Activated T-helper 17 cell treated with anti-CD3 and anti-CD28 coated beads, Interleukin-2, amount 50 U/mL, for 72 hours (primary cell): Measurements from ENCODE around the gene OPA1. TPM values are rescaled to one million over a fixed set of nuclear protein-coding genes. Genes with fewer than 3 reads are reported as not detected.
"Not testable (repeated sequence)": the region's sequence is repeated elsewhere in the genome, so short reads cannot be mapped to it uniquely, and the experiment has no call there.

Experiments used
- ATAC-seq: fragments of 150-1000 bp; cut with Tn5 transposase; replicated peaks from 2 replicates; pipeline ENCODE4 v1.10.0; 2021; ENCODE audit warnings: mild to moderate bottlenecking, moderate library complexity
- H3K27ac Mint-ChIP-seq: one replicate; pipeline ENCODE4 v1.8.0; 2022; ENCODE audit warnings: mixed read lengths
- H3K27me3 Mint-ChIP-seq: one replicate; pipeline ENCODE4 v1.8.0; 2022; ENCODE audit warnings: mixed read lengths
- H3K36me3 Mint-ChIP-seq: one replicate; pipeline ENCODE4 v1.8.0; 2022; ENCODE audit warnings: low read depth, mild to moderate bottlenecking, mixed read lengths
- H3K4me1 Mint-ChIP-seq: one replicate; pipeline ENCODE4 v1.8.0; 2022; ENCODE audit warnings: mixed read lengths
- H3K4me3 Mint-ChIP-seq: one replicate; pipeline ENCODE4 v1.8.0; 2022; ENCODE audit warnings: mild to moderate bottlenecking, mixed read lengths
- H3K9me3 Mint-ChIP-seq: one replicate; pipeline ENCODE4 v1.8.0; 2022; ENCODE audit warnings: mixed read lengths
- total RNA-seq, 2 donors: library from RNA; stranded (reverse); gene quantifications; one replicate each; pipeline ENCODE4 v1.2.3, GENCODE V29; 2022

OPA1 gene
- total RNA-seq, 2 donors from 2014 or later: 98.5 to 112 TPM

DNA sequence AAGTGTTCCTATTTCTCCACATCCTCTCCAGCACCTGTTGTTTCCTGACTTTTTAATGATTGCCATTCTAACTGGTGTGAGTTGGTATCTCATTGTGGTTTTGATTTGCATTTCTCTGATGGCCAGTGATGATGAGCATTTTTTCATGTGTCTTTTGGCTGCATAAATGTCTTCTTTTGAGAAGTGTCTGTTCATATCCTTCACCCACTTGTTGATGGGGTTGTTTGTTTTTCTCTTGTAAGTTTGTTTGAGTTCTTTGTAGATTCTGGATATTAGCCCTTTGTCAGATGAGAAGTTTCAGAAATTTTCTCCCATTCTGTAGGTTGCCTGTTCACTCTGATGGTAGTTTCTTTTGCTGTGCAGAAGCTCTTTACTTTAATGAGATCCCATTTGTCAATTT is 13.9 kb downstream of the OPA1 start:
- ATAC-seq, H3K9me3 Mint-ChIP-seq, H3K4me3 Mint-ChIP-seq, H3K27ac Mint-ChIP-seq, H3K27me3 Mint-ChIP-seq: not testable (repeated sequence)
- H3K4me1 Mint-ChIP-seq: peaks cover 14% of the 10 kb centered on the region
- peaks cover 45% of the 10 kb centered on the region for H3K36me3 Mint-ChIP-seq

DNA sequence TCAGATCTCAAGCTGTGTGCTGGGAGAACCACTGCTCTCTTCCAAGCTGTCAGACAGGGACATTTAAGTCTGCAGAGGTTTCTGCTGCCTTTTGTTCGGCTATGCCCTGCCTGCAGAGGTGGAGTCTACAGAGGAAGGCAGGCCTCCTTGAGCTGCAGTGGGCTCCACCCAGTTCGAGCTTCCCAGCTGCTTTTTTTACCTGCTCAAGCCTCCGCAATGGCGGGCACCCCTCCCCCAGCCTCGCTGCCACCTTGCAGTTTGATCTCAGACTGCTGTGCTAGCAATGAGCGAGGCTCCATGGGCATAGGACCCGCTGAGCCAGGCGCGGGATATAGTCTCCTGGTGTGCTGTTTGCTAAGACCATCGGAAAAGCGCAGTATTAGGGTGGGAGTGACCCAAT is 17.5 kb downstream of the OPA1 start:
- not testable (repeated sequence) for H3K4me3 Mint-ChIP-seq, H3K9me3 Mint-ChIP-seq, H3K27me3 Mint-ChIP-seq, H3K27ac Mint-ChIP-seq, ATAC-seq
- Mint-ChIP-seq H3K36me3 (peaks cover 48% of the 10 kb centered on the region), H3K4me1 (peaks cover 27% of the 10 kb centered on the region)

DNA sequence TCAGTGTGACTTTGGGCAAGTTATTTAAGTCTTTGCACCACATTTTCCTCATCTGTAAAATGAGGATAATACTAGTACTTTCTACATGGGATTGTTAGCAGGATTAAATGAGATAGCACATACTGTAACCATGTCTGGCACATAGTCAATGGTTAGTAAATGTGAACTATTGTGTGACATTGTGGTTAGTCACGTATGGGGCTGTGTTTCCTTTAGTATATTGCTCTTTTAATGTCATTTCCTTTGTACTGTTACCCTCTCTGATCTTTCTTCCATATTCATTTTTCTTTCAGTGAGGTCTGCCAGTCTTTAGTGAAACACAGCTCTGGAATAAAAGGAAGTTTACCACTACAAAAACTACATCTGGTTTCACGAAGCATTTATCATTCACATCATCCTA is 21.4 kb downstream of the OPA1 start:
- H3K36me3 Mint-ChIP-seq: peaks cover 81% of the 10 kb centered on the region
- H3K27me3 Mint-ChIP-seq: no peaks in the 10 kb centered on the region
- ATAC-seq: peak; percentile 85
- no peaks in the 10 kb centered on the region for H3K9me3 Mint-ChIP-seq
- H3K4me3 Mint-ChIP-seq: peak overlapping the region; percentile 29
- H3K4me1 Mint-ChIP-seq: peaks cover 18% of the 10 kb centered on the region
- H3K27ac Mint-ChIP-seq: peak overlapping the region; percentile 43

DNA sequence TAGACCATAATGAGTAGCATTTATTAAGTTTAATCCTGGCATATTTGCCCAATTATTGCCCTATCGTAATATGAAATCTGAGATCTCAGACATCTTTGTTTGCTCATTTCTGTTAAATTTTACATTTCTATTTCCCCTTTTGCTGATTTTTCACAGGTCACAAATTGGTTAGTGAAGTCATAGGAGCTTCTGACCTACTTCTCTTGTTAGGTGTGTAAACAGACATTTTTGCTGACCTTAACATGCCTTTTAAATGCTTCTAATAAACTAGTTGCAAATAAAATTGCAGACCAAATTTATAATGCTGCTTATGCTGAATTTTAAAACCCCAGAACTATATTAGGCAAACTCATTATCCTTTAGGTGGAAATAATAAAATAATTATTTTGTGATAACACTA is 24.6 kb downstream of the OPA1 start:
- Mint-ChIP-seq H3K4me1 (peaks cover 25% of the 10 kb centered on the region), H3K27me3 (no peaks in the 10 kb centered on the region), H3K4me3 (no peak overlapping the region), H3K9me3 (no peaks in the 10 kb centered on the region), H3K36me3 (peaks cover 90% of the 10 kb centered on the region), H3K27ac (no peak overlapping the region)
- no peak for ATAC-seq

DNA sequence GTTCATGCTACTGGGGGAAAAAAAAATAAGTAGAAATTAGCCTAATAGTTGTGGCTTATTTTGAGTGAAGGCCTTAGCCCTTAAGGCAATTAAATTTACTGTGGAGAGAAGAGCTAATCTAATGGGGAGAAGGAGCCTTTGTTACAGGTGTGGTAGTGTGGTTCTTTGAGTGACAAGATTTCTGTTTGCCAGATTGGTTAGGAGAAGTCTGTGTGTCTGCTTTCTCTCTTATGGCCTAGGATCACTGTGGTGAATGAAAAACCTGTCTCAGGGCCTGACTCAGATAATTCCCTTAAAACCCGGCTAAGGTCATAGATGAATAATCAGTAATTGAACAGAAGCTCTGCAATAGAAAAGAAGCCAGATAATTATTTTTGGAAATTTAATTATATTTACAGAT is 27.0 kb downstream of the OPA1 start:
- Mint-ChIP-seq H3K27ac (peak overlapping the region; percentile 78), H3K36me3 (peaks cover 91% of the 10 kb centered on the region), H3K9me3 (no peaks in the 10 kb centered on the region), H3K4me3 (peak overlapping the region; percentile 10), H3K4me1 (peaks cover 12% of the 10 kb centered on the region), H3K27me3 (no peaks in the 10 kb centered on the region)
- ATAC-seq: peak; percentile 65

DNA sequence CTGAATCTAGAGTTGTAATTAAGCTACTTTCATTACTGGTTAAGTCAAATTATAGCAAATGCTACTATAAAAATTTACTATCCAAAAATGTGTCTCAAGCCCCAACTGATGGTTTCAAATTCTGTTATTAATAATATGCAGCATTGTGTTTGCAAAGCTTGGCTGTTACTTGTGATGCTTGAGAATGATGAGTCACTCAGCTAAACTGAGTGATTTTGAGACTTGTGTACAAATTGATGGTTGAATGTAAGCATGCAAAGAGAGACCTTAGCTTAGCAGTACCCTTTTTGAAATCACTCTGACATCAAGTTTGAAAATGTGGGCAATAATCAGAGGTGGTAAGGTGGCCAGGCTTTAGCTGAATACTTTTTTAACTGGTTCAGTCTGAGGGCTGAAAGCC is 27.6 kb downstream of the OPA1 start:
- H3K27ac Mint-ChIP-seq: peak overlapping the region; percentile 78
- H3K36me3 Mint-ChIP-seq: peaks cover 86% of the 10 kb centered on the region
- H3K27me3 Mint-ChIP-seq: no peaks in the 10 kb centered on the region
- H3K9me3 Mint-ChIP-seq: no peaks in the 10 kb centered on the region
- H3K4me1 Mint-ChIP-seq: peaks cover 12% of the 10 kb centered on the region
- peak overlapping the region; percentile 10 for H3K4me3 Mint-ChIP-seq
- peak; percentile 95 for ATAC-seq

DNA sequence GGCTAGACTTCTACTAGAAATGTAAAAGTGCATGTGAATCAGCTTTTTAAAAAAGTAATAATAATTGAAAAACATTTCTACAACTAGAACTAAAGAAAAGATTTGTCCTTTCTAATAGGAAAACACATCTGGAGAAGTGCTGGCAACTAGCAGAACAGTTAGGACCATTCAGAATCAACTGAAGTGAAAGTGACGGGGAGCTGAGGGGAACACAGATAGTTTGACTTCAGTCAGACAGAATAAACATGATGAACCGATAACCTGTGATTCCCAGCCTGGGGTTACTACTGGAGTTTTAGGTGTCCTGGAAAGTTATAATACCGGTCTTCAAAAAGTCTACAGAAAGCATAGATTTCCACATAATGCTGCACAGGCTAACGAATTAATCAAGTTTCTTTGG is 28.1 kb downstream of the OPA1 start:
- Mint-ChIP-seq H3K27ac (peak overlapping the region; percentile 78), H3K27me3 (no peaks in the 10 kb centered on the region), H3K4me3 (peak overlapping the region; percentile 10), H3K36me3 (peaks cover 86% of the 10 kb centered on the region), H3K9me3 (no peaks in the 10 kb centered on the region), H3K4me1 (peaks cover 12% of the 10 kb centered on the region)
- no peak for ATAC-seq

DNA sequence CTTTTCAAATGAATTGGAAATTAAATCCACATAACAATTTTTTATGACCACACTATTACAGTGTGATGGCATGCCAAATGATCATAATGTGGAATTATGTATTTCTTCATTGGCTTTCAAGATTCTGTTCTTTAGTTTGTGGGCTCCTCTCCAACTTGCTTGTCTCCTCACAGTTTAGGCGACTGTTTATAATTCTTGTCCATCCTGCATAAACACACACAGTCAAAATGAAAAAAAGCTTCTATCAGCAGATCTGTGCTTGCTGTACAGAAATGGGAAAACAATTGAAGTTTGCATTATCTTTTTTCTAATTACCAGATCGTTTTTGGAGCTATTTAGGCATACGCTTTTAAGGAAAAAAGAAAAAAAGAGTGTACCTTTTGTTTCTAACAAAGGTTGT is 37.0 kb downstream of the OPA1 start:
- no peak overlapping the region for H3K27ac Mint-ChIP-seq
- ATAC-seq: no peak
- H3K9me3 Mint-ChIP-seq: no peaks in the 10 kb centered on the region
- H3K4me3 Mint-ChIP-seq: no peak overlapping the region
- peaks cover 79% of the 10 kb centered on the region for H3K36me3 Mint-ChIP-seq
- no peaks in the 10 kb centered on the region for H3K4me1 Mint-ChIP-seq
- H3K27me3 Mint-ChIP-seq: no peaks in the 10 kb centered on the region

DNA sequence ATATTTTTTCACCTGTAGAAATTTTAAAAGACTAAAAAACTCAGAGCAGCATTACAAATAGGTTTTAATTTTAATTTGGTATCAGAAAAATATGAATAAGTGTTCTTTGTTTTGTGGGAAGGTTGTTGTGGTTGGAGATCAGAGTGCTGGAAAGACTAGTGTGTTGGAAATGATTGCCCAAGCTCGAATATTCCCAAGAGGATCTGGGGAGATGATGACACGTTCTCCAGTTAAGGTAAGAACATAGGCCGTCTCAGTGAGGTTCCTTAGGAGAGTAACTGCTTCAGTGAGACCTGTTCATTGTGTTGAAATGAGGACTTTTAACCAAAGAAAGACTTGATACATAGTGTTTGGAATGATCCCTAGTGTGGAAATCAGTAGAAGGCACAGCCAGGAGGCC is 44.8 kb downstream of the OPA1 start:
- ATAC-seq: no peak
- Mint-ChIP-seq H3K4me1 (no peaks in the 10 kb centered on the region), H3K27me3 (no peaks in the 10 kb centered on the region), H3K36me3 (peaks cover 37% of the 10 kb centered on the region), H3K9me3 (no peaks in the 10 kb centered on the region), H3K4me3 (no peak overlapping the region), H3K27ac (no peak overlapping the region)

DNA sequence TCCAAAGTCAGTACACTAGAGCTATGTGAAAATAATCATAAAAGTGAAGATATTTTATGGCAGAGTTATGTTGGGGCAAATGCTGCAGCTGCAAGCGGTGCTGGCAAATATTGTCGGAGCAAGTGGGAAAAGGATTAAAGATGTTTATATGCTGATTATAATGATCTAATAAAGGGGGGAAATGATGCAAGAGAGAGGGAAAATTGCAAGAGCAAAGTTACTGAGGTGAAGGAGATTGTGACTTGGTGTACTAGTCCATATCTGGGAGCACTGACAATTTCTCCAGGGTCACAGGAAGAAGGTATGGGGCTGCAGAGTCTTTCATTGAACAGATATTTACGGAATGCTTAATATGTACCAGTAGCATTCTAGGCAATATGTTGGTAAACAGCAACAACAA is 45.8 kb downstream of the OPA1 start:
- H3K27me3 Mint-ChIP-seq: no peaks in the 10 kb centered on the region
- no peak for ATAC-seq

DNA sequence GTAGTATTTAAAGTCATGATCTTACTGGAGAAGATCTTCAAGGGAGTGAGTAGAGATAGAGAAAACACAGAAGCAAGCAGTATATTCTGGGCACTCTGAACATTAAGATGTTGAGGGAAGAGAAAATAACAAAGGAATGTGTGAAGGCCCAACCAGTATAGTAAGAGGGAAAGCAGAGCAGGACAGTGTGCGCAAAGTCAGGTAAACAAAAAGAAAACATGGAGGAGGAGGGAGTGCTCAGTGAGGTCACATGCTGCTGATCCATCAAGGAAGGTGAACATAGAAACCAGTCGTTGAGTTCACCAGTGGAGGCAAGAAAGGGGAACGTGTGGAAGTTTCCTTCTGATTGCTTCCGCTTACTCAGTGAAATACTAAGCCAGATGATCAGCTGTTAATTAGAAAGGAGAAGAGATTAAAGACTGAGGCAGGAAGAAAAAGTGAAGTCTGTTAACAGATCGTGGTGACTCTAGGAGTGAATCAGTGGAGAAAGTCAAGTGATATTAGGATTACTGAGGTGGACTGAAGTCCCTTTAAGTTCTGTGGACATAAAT is 47.2 kb downstream of the OPA1 start:
- Mint-ChIP-seq H3K9me3 (no peaks in the 10 kb centered on the region), H3K36me3 (peaks cover 21% of the 10 kb centered on the region), H3K4me3 (no peak overlapping the region), H3K27me3 (no peaks in the 10 kb centered on the region), H3K27ac (no peak overlapping the region), H3K4me1 (no peaks in the 10 kb centered on the region)
- ATAC-seq: peak; percentile 19

More for the DNA sequence above, 45.8 kb downstream of the OPA1 start:
- Mint-ChIP-seq H3K9me3 (no peaks in the 10 kb centered on the region), H3K4me1 (no peaks in the 10 kb centered on the region), H3K27ac (no peak overlapping the region), H3K4me3 (no peak overlapping the region), H3K36me3 (peaks cover 32% of the 10 kb centered on the region)

DNA sequence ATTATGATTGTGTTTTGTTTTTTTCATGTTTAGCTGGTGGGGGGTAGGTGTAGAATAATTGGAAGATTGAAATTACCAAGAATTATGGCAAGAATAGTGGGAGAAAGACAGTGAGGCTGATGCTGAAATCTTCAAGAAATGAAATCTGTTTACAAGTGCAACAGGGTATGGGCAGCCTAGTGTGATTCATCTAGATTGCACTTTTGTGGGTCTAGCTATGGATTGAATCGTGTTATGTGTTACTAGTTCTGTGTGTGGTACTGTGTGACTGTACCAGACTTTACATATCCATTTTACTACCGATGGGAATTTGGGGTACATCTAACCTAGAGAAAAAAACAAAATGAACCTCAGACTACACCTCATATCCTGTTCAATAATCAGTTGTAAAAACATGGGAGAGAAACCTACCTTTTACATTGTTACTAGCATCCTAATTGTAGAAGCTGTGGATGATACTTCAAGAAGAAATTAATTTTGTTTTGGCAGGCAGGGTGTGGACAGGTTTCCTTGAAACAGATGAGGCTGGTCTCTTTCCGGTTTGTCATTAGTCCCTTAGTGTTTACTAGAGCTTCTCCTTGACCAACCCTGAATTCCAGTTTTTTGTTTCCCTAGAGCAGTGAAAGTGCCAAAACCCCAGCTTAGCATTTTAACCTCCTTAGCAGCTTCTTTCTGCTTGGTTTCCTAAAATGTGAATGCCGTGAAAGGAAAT is 47.9 kb downstream of the OPA1 start:
- no peak overlapping the region for H3K4me3 Mint-ChIP-seq
- ATAC-seq: peak; percentile 28
- H3K4me1 Mint-ChIP-seq: no peaks in the 10 kb centered on the region
- no peaks in the 10 kb centered on the region for H3K9me3 Mint-ChIP-seq
- no peaks in the 10 kb centered on the region for H3K27me3 Mint-ChIP-seq
- no peak overlapping the region for H3K27ac Mint-ChIP-seq
- H3K36me3 Mint-ChIP-seq: peaks cover 15% of the 10 kb centered on the region

DNA sequence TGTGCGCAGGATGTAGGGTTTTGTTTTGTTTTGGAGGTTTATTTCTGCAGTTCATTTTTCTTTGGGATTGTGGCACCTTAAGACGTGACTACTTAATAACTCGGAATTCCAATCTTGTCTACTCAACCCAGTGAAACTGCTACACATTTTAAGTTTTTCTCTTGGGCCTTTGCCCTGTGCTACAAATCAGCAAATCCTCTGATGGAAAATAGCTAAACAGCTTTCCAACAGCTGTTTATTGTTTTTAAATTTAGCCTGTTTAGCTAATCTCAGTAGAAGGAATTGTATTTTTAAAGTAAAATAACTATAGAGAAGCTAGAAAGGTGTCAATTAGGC is 48.4 kb downstream of the OPA1 start:
- ATAC-seq: no peak
- H3K27ac Mint-ChIP-seq: no peak overlapping the region
- no peaks in the 10 kb centered on the region for H3K9me3 Mint-ChIP-seq
- H3K4me3 Mint-ChIP-seq: no peak overlapping the region
- no peaks in the 10 kb centered on the region for H3K27me3 Mint-ChIP-seq
- H3K4me1 Mint-ChIP-seq: no peaks in the 10 kb centered on the region
- H3K36me3 Mint-ChIP-seq: peaks cover 10% of the 10 kb centered on the region

DNA sequence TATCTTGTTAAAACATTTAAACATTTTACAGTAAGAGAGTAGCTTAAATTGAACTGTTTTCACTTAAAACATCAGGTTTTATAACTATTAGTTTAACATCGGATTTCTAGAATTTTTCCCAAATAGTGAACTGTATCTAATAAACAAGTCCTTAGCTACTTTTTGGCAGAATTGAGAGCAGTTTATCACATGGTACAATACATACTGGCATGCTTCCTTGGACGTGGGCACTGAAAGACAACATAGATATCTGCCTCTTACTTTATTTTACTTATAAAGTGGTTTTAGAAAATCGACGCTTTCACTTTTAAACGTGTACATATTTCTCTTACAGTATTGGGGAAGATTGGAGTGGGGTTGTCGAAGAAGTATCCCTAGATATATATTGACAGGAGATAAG is 52.8 kb downstream of the OPA1 start:
- no peaks in the 10 kb centered on the region for H3K36me3 Mint-ChIP-seq
- H3K4me3 Mint-ChIP-seq: no peak overlapping the region
- H3K9me3 Mint-ChIP-seq: no peaks in the 10 kb centered on the region
- no peak for ATAC-seq
- no peaks in the 10 kb centered on the region for H3K27me3 Mint-ChIP-seq
- no peak overlapping the region for H3K27ac Mint-ChIP-seq
- H3K4me1 Mint-ChIP-seq: no peaks in the 10 kb centered on the region

DNA sequence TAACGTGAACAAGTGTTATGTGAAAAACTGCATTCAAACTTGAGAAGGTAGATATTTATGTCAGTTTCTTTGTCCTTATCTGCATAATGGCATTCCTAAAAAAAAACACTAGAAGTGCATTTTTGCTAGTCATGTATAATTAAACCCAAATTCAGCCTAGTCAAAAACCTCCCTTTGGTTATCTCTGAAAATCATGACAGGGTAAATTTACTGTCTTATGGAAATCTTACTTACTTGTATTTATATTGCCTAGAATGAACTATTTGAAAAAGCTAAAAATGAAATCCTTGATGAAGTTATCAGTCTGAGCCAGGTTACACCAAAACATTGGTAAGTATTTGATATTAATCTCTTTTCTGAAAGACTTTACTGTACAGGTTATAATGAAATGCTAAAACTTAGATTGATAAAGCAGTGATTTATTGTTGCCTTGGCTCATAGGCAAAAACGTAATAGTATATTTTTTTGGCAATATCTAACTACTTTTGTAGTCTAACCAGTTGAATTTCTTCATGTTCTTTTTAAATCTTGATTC is 55.6 kb downstream of the OPA1 start:
- ATAC-seq: no peak
- Mint-ChIP-seq H3K9me3 (no peaks in the 10 kb centered on the region), H3K4me3 (no peak overlapping the region), H3K27ac (no peak overlapping the region), H3K27me3 (no peaks in the 10 kb centered on the region), H3K36me3 (peaks cover 17% of the 10 kb centered on the region), H3K4me1 (no peaks in the 10 kb centered on the region)
